ENCODE results near the gene CDIPT.

DNA sequence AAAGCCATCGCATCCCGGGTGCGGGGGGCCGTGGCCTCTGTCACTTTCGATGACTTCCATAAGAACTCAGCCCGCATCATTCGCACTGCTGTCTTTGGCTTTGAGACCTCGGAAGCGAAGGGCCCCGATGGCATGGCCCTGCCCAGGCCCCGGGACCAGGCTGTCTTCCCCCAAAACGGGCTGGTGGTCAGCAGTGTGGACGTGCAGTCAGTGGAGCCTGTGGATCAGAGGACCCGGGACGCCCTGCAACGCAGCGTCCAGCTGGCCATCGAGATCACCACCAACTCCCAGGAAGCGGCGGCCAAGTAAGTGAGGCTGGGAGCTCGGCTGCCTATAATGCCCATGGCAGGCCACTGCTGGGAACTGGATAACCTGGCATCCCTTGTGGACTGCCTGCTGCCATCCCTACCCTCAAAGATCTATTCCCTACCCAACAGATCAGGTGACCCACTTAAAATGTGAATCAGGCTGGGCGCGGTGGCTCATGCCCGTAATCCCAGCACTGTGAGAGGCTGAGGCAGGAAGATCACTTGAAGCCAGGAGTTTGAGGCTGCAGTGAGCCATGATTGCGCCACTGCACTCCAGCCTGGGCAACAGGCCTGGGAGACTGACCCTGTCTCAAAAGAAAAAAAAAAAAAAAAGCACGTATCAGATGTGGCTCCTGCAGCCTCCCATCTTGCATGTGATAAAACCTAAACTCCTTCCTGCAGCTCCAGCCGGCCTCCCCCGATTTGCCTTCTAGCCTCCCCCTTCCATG lies 18.3 kb downstream of the CDIPT start:
- TF ChIP-seq, protein P1, sequence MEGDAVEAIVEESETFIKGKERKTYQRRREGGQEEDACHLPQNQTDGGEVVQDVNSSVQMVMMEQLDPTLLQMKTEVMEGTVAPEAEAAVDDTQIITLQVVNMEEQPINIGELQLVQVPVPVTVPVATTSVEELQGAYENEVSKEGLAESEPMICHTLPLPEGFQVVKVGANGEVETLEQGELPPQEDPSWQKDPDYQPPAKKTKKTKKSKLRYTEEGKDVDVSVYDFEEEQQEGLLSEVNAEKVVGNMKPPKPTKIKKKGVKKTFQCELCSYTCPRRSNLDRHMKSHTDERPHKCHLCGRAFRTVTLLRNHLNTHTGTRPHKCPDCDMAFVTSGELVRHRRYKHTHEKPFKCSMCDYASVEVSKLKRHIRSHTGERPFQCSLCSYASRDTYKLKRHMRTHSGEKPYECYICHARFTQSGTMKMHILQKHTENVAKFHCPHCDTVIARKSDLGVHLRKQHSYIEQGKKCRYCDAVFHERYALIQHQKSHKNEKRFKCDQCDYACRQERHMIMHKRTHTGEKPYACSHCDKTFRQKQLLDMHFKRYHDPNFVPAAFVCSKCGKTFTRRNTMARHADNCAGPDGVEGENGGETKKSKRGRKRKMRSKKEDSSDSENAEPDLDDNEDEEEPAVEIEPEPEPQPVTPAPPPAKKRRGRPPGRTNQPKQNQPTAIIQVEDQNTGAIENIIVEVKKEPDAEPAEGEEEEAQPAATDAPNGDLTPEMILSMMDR (IDR thresholded peaks at IDR 0.05), result no peak
- no peak for TF ChIP-seq POLR2A (IDR thresholded peaks at IDR 0.05)
